HG02623 (cell line): ENCODE measurements around the gene SLC5A5.

Source experiments
- ATAC-seq: cut with Tn5 transposase; IDR thresholded peaks from one replicate; pipeline ENCODE4 v1.9.1; 2021; ENCODE audit warnings: moderate library complexity; ENCODE audit not compliant: unreplicated experiment

Gene SLC5A5

DNA sequence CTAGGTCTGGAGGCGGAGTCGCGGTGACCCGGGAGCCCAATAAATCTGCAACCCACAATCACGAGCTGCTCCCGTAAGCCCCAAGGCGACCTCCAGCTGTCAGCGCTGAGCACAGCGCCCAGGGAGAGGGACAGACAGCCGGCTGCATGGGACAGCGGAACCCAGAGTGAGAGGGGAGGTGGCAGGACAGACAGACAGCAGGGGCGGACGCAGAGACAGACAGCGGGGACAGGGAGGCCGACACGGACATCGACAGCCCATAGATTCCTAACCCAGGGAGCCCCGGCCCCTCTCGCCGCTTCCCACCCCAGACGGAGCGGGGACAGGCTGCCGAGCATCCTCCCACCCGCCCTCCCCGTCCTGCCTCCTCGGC is at the start of gene SLC5A5:
Gene SLC5A5, plus strand, starts transcription at position 68 of the 373 bp plus-strand sequence. CDS start 375 bp downstream, outside the sequence.
- ATAC-seq, result no peak

DNA sequence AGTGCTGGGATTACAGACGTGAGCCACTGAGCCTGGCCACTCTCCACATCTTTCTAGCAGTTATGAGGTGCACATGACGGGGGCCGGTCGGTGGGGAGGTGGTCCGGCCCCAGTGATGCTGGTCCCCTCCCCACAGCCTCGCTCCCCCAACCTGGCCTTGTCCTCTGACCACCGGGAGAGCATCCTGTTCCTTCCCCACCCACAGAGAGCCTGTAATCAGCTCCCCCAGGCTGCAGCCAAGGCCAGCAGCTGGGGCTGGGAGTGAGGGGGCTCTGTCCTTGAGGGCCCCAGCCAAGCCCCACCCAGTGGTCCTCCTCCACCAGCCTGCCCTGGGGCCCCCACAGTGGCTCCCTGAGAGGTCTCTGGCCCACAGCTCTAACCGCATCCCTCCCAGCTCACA is 47.4 kb upstream of the SLC5A5 start:
- ATAC-seq, result no peak

DNA sequence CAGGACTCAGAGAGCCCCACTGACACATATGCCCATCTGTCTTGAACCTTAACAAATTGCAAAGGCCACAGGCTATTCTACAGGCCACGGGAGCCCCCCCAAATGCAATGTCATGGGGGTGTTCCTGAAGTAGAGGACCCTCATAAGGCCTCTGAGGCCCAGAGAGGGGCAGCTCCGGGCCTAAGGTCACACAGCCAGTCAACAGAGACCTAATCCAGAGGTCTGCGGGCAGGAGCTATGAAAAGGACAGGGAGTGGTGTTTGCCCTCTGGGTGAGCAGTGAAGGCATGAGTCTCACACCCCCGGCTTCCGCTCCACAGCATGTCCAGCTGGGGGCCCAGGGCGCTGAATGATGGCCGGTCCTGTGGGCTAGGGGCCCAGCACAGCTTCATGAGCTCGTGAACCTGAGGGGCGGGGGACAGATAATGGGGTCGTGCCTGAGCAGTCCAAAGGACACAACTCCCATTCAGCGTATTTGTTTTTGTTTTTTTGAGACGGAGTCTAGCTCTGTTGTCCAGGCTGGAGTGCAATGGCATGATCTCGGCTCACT is 45.2 kb upstream of the SLC5A5 start:
- no peak for ATAC-seq

DNA sequence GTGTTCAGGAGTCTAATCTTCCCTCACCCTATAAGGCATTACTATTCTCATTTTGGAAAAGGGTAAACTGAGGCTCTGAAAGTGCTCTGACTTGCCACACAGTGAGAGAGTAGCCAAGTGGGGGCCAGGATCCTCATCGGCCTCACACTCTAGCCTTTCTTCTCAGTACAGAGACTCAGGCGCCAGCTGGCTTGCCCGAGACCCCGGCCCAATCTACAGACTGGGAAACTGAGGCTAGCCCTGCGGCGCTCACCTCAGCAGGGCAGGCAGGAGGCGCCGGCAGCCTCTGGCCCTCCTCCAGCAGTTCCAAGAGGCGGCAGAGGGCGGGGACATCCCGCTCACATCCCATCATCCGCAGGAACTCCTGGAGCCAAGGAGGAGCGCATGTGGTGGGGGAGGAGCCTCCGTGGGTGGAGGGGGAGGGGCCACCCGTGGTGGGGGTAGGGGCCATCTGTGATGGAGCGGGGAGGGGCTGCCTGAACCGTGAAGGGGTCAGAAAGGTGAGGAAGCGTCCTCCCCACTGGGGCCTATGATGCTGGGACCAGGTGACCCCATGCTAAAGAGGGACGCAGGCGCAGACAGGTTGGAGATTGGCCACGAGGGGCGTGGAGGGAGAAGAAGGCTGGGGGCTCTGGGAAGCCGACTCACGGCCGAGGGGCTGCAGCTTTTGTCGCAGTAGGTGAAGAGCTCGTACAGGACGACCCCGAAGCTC is 41.7 kb upstream of the SLC5A5 start:
- ATAC-seq, result no peak

DNA sequence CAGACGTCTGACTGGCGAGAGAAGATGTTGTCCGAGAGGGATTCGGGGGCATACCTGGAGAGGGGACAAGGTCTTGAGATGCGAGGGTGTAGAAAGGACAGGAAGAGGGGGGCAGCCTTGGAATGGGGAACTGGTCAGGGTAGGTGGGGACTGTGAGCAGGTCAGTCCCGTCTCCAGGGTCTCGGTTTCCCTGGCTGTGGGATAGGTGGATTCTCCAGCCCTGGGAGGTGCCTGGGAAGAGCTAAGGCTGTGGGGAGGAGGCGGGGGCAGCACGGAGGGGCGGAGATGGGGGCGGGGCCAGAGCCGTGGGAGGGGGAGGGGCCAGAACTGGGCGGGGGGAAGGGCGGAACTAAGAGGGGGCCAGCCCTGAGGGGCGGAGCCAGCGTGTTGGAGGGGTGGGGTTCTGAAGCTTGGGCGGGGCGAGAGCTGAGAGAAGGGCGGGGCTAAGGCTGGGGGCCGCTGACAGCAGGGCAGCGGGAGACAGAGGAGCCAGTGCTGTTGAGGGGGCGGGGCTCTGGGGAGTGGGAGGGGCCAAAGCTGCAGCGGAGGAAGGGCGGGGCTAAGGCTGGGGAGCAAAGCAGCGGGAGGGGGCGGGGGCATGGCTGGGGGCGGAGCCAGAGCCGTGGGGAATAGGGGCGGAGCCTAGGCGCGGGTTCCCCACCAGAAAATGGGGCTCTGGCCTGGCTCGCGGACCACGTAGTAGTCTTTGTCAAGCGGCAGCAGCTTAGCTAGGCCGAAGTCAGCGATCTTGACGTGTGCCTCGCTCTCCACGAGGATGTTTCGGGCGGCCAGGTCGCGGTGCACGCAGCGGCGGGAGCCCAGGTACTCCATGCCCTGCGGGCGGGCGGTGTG is 41.0 kb upstream of the SLC5A5 start:
- no peak for ATAC-seq

DNA sequence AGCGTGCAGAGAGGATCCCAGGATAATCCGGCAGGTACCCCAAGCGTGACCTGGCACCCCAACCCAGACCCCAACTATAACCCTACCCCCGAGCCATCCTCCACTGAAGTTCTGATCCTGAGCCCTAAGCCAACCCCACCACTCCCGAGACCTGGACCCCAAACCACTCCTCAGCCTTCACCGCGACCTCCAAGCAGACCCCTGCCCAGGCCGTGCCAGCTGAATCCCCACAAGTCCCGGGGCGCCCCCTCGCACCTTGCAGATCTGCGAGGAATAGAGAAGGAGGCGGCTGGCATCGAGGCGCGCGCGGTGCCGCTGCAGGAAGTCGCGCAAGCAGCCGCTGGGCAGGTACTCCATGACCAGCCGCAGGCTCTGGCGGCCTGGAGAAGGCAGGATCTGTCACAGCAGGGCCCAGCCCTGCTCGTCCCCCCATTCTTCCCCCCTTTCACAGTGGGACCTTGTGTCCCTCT is 40.3 kb upstream of the SLC5A5 start:
- no peak for ATAC-seq

DNA sequence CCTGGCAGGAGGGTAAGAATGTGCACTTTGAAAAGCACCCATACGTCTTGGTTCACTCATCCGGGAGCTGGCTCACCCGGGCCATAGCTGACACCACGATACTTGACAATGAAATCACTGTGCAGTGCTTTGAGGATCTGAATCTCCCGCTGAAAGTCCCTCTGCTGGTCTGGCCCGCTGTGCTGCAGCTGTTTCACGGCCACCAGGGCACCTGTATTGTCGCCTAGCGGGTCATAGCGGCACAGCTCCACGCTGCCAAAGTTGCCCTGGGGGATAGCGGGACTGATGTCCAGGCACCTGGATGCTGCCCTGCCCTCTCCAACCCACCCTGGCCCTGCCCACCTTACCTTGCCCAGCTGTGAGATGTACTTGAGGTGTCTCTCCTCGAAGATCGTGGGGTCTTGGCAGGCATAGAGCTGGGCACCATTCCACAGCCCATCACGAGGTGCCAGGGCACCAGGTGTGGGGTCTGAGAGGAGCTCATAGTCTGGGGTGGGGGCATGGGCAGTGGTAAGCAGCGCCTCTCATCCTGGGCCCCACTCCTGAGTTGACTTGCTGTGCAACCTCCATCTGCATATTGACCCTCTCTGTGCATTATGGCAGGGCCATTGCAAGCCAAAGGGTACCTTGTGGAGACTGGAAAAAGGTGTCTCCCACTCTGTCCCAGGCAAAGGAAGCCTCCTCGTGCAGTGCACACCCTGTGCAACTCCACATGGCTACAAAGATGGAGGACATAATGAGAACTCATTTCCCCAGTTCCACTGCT is 39.1 kb upstream of the SLC5A5 start:
- no peak for ATAC-seq

DNA sequence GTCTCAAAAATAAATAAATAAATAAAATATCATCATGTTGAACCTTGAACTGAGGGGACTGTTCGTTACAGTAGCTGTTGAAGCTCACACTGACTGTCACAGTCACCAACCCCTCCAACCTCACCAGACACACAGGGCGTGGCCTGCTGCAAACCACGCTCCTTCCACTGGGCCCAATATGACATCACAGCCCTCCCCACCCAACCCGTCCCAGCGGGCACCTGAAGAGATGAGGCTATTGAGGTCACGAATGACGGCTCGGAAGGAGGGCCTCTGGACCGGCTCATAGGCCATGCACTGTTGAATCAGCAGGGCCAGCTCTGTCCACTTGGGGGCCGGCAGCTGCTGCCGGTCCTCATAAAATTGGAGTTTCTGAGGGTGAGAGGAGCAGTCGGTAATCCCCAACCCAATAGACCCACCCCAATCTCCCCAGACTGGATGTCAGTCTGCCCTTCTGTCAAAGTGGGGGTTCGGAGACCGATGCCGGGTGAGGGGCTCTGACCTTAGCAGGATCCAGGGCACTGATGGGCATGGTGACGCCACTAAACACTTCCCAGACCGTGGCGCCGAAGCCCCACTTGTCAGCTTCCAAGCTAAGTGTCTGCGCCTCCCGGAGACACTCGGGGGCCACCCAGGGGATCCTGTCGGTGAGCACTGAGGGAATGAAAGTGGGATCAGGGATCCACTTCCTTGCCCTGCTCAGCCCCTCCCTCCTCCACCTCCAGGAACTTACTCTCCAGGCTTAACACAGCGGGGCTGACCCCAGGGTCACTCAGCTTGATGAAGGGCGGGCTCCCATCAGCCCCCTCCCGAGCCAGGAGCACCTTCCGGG is 37.2 kb upstream of the SLC5A5 start:
- ATAC-seq, result no peak

DNA sequence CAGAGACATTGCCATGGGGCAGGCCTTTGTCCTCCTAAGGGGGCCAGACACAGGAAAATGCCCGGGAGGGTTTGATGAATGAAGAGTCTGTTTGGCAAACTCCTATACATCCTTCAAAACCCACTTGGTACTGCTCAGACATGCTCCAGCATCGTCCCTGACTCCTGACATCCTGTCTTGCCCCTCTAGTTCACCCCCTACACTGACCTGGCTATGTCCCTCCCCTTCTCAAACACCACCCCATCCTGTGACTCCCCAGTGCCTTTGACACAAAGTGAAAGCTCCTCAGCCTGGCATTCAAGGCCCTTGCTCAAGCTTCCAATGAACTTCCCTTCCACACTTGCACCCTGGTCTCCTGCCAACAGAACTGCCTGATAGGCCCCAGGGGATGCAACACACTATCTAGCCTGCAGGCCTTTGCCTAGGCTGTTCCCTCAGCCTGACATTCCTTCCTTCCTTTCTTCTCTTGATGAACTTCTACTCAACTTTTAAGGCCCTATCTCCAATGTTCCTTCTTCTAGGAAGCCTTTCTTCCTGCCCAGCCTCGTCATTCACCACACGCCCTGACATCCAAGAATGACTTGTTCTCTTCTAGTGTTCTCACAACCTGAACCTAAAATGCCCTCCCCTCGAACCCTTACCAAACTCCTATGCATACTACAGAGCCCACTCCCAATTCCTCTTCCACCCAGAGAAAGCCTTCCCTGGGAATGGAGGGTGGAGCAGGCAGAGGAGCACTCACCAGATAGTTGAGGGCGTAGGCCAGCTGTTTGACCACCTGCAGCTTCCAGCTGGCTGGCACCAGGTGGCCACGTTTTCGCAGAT is 36.4 kb upstream of the SLC5A5 start:
- no peak for ATAC-seq

DNA sequence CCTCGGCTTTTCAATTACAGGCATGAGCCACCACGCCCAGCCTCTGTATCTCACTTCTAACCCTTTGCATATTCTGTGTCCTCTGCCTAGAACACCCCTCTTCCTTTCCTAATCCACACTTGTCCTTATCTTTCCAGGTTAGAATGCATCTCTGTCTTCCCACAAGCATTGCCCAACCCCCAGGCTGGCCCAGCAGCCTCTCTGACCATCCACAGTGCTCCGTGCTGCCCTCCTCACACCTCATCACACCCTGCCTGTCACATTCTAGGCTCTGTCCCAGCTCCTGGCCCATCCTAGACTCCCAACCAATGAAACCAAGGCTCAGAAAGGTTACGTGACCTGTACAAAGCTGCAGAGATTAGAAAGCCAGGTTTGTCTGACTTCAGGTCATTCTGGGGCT is 35.2 kb upstream of the SLC5A5 start:
- no peak for ATAC-seq

DNA sequence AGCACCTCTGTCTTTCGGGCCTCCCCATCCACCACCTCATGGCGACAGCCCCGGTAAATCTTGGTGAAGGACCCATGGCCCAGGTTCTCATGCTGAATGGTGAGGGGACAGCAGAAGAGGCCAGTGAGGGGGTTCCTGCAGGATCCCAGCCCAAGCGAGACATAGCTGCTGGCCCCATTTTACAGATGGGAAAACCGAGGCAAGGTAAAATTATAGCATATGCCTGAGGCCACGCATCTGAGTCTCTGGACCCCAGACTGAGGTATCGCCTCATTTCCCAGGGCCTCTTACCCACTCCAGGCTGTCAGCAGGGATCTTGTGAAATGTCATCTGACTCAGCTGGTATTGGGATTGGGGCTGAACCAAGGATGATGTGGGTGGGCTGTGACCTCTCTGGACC is 33.8 kb upstream of the SLC5A5 start:
- no peak for ATAC-seq

DNA sequence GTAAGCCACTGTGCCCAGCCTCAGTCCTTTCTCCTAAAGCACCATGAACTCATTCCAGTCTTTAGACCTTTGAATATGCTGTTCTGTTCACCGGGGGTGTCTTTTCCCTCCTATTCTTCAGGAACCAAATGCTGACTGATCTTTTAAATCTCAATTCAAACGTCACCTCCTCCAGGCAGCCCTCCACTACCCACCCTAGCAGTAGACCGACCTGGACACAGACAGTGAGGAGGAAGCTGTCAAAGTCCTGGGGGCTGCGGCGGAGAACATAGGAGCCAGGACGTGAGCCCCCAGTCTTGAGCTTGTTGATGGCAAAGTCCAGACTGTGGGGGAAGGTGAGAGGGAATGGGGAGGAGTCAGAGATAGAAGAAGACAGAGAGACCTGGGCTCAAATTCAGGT is 31.7 kb upstream of the SLC5A5 start:
- ATAC-seq, result no peak

DNA sequence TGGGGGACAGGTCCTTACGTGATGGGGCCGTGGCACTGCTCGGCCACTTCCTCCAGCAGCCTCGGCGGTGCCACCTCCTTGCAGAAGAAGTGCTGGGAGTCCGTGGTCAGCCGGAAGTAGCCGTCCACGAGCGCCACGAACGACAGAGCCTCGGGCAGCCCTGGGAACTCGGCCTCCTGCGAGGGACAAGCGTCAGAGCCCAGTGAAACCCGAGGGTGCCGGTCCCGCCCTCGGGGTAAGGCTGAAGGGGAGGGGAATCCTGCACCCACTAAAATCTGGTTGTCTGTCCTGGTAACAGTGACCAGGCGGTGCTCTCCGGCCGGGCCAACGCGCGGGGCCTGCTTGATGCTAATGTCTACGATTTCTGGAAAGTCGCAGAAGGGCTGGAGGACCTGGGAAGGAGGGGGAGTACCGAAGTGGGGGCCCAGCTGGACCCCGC is 30.4 kb upstream of the SLC5A5 start:
- ATAC-seq, result no peak

DNA sequence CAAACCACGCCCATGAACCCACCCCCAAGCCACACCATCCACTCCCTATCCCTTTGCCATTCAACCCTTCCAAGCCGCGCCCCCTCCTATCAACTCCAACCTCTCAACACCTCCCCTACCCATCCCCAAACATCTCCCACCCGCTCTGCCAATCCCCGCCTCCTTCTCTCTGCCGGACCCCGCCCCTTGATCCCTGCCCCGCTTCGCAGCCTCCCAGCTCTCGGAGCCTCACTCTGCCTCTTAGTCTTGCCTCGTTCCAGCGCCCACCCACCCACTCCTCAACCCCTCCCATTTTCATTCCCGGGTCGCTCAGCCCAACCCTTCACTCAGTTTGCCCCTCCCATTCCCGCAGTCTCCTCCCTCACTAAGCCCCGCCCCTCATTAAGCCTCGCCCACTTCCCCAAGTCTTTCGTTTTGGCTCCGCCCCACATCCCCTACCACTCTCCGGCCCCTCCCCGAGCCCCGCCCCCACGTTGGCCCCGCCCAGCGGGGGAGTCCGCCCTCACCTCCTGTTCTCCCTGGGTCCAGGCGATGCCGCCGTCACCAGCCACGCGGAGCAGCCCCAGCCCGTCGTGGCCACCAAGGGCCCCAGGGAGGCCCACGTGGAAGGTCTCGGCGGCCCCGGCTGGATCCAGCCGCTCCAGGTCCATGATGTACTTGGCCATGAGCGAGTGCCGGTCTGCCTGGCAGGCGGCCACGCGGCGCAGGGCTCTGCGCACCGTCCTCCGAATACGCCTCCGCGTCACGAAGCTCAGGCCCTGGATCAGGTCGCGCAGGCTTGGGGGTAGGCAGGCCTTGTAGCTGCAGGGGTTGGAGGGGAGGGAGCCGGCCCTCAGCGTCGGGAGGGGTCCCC is 29.7 kb upstream of the SLC5A5 start:
- ATAC-seq, result no peak

DNA sequence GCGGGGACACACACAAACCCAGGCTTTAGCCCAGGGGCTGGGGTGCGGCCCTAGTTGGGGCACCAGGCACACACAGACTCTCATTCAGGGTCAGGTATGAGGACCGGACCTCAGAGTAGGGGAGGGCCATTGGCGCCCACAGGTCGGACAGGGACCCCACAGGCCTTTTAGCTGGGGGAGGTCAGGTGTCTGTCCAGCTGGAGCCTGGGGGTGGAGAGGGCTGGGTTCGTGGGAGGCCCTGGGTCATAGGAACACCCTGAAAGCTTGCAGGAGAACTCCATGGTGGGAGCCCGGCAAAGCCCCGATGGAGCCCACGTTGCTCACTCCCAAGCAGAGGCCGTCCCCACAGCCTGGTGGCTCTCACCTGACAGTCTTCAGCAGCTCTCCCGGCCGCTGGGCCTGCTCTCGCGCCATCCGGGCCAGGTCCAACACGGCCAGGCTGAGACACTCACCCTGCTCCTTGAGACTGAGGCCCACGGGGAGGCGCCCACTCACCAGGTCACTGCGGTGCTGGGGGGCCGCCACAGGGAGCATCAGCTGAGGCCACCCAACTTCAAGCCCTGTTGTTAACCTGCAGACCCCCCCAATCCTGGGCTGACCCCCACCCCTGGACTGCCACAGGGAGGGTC is 29.0 kb upstream of the SLC5A5 start:
- ATAC-seq, result no peak

DNA sequence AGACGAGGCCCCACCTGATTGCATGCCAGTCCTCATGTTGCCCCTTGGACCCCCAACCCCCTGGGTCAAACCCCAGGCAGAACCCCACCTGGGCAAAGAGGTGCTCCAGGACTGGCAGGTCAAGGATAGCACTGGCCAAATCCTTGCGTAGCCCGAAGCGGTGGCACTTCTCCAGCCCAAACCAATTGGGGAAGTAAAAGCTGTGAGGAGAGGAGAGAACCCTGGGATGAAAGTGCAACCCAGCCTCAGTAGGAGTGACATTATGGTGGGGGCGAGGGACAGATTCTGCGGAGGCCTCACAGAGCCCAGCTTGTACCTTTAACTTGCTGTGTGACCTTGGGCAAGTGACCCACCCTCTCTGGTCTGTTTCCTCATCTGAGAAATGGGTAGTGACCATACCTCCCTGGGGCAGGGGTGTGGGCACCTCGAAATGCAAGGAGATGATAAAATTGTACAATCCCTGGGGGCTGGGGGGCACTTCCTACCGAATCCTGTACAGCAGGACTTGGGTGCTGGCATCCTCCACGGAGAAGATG is 28.4 kb upstream of the SLC5A5 start:
- no peak for ATAC-seq

DNA sequence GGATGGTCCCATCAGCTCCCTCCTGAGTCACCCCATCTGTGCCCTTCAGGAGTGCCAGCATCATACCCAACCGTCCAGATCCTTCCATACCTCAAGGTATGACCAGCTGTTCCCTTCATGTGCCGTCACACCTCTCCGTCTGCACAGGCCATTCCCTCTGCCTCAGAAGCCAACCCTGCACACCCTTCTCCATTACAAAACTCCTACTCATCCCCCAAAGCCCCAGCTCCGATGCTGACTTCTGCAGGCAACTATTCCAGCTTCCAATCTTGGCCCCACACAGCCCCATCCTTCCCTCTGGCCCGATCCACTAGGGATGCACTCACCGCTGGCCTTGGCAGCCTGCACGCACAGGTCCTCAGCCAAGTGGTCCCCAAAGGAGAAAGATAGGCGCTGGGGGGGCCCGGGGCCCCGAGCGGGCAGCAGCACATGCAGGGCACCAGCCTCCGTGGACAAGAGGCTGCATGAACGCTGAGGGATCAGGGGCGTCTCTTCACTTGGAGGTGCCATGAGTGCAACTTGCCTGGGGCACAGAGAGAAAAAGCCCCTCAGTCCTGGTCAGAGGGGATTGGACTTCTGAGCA is 27.7 kb upstream of the SLC5A5 start:
- ATAC-seq, result no peak
